CD14-positive monocyte (primary cell): Measurements from ENCODE around the gene KIRREL3. TPM values are rescaled to one million over a fixed set of nuclear protein-coding genes. Genes with fewer than 3 reads are reported as not detected.

ENCODE experiments used
- DNase-seq, 3 donors: peaks; one replicate each; pipeline ENCODE4 v3.0.0-alpha.2; 2011 to 2022
- H2AFZ ChIP-seq: 2 replicates; pipeline ENCODE4 v1.6.0; 2012; ENCODE audit warnings: mild to moderate bottlenecking, low read depth, low read length, inconsistent platforms; ENCODE audit not compliant: insufficient read depth, poor library complexity, severe bottlenecking
- H3K27ac ChIP-seq, 2 donors: 1 replicate in 1 of 2; 2 replicates in 1 of 2; pipeline ENCODE4 v1.5.1; 2012 to 2013; ENCODE audit warnings: low read length in 2 of 2, control low read depth in 1 of 2, inconsistent platforms in 1 of 2, low read depth in 1 of 2, mild to moderate bottlenecking in 1 of 2
- H3K27me3 ChIP-seq, 2 donors: one replicate each; pipeline versions ENCODE4 v1.6.0 to v1.6.1; 2011 to 2013; ENCODE audit warnings: low read length in 2 of 2; ENCODE audit not compliant: control insufficient read depth in 2 of 2, insufficient read depth in 2 of 2
- H3K36me3 ChIP-seq, 2 donors: replicated peaks in 1 of 2; 1 replicate in 1 of 2; 2 replicates in 1 of 2; pipeline versions ENCODE4 v1.5.1 to v1.6.1; 2012 to 2013; ENCODE audit warnings: low read length in 2 of 2, control low read depth in 1 of 2, inconsistent platforms in 1 of 2, mild to moderate bottlenecking in 1 of 2; ENCODE audit not compliant: insufficient read depth in 2 of 2, control insufficient read depth in 1 of 2
- H3K4me1 ChIP-seq, 2 donors: 1 replicate in 1 of 2; 2 replicates in 1 of 2; pipeline versions ENCODE4 v1.5.1 to v1.6.1; 2012 to 2013; ENCODE audit warnings: low read length in 2 of 2, control low read depth in 1 of 2, inconsistent platforms in 1 of 2, mild to moderate bottlenecking in 1 of 2, moderate library complexity in 1 of 2; ENCODE audit not compliant: insufficient read depth in 2 of 2, control insufficient read depth in 1 of 2
- H3K4me2 ChIP-seq: replicated peaks from 2 replicates; pipeline ENCODE3; 2012; ENCODE audit warnings: low read length, moderate library complexity, mild to moderate bottlenecking; ENCODE audit not compliant: poor library complexity, severe bottlenecking; ENCODE audit errors: extremely low read depth
- H3K4me3 ChIP-seq, 3 experiments: fragments of 200-600 bp in 1 of 3; sonication (generic) in 1 of 3; replicated peaks in 1 of 3; 1 replicate in 2 of 3; 2 replicates in 1 of 3; pipeline ENCODE4 v1.5.1; 2011 to 2013; ENCODE audit warnings: low read length in 3 of 3, mild to moderate bottlenecking in 3 of 3, control low read depth in 2 of 3, low read depth in 2 of 3, inconsistent platforms in 1 of 3, moderate library complexity in 1 of 3
- H3K79me2 ChIP-seq: 2 replicates; pipeline ENCODE4 v1.6.0; 2012; ENCODE audit warnings: mild to moderate bottlenecking, control low read depth, inconsistent platforms, low read length, moderate library complexity; ENCODE audit not compliant: insufficient read depth
- H3K9ac ChIP-seq: 2 replicates; pipeline ENCODE4 v1.6.0; 2017; ENCODE audit warnings: low read length, mild to moderate bottlenecking; ENCODE audit not compliant: insufficient read depth, poor library complexity, severe bottlenecking
- H3K9me3 ChIP-seq, 2 donors: replicated peaks in 1 of 2; 1 replicate in 1 of 2; 2 replicates in 1 of 2; pipeline versions ENCODE4 v1.5.1 to v1.6.1; 2012 to 2013; ENCODE audit warnings: low read length in 2 of 2, control low read depth in 1 of 2; ENCODE audit not compliant: control insufficient read depth in 1 of 2, insufficient read depth in 1 of 2
- H4K20me1 ChIP-seq: 2 replicates; pipeline ENCODE4 v1.6.0; 2012; ENCODE audit warnings: mild to moderate bottlenecking, low read length, control low read depth, moderate library complexity; ENCODE audit not compliant: insufficient read depth
- H3K27ac Mint-ChIP-seq, 7 donors: one replicate each; pipeline ENCODE4 v1.8.0; 2020; ENCODE audit warnings: mild to moderate bottlenecking in 7 of 7, mixed read lengths in 7 of 7, moderate library complexity in 6 of 7, inconsistent platforms in 2 of 7
- H3K27me3 Mint-ChIP-seq, 3 donors: one replicate each; pipeline ENCODE4 v1.8.0; 2021 to 2022; ENCODE audit warnings: low read depth in 3 of 3, mild to moderate bottlenecking in 3 of 3, mixed read lengths in 3 of 3, moderate library complexity in 3 of 3, inconsistent platforms in 1 of 3
- H3K36me3 Mint-ChIP-seq, 2 donors: one replicate each; pipeline ENCODE4 v1.8.0; 2020; ENCODE audit warnings: mixed read lengths in 2 of 2, inconsistent platforms in 1 of 2, mild to moderate bottlenecking in 1 of 2
- H3K4me1 Mint-ChIP-seq: one replicate; pipeline ENCODE4 v1.8.0; 2020; ENCODE audit warnings: mild to moderate bottlenecking, mixed read lengths
- H3K4me3 Mint-ChIP-seq, 2 donors: one replicate each; pipeline ENCODE4 v1.8.0; 2020; ENCODE audit warnings: mild to moderate bottlenecking in 2 of 2, mixed read lengths in 2 of 2, moderate library complexity in 1 of 2
- H3K9me3 Mint-ChIP-seq, 7 donors: one replicate each; pipeline ENCODE4 v1.8.0; 2020 to 2022; ENCODE audit warnings: mixed read lengths in 7 of 7, mild to moderate bottlenecking in 6 of 7, moderate library complexity in 6 of 7, inconsistent platforms in 2 of 7
- WGBS: methylation state at CpG from one replicate; pipeline ENCODE4 v1.1.5; 2013; ENCODE audit warnings: missing lambda C conversion rate; ENCODE audit not compliant: insufficient coverage; 5-methylcytosine and 5-hydroxymethylcytosine counted together
- intact Hi-C, 2 donors: fragments of 100-400 bp; cut with micrococcal nuclease; formaldehyde crosslinking; loops; one replicate each; pipeline versions ENCODE4 v1.15.0 to v1.15.1; 2023
- polyA plus RNA-seq, 3 donors: library from polyadenylated mRNA; depleted of rRNA in 1 of 3; unstranded in 2 of 3; stranded (reverse) in 1 of 3; fragments of 300-500 nt in 2 of 3; fragments of >200 nt in 1 of 3; fragmentation: Illumina TruSeq in 2 of 3; gene quantifications; 1 replicate in 2 of 3; 2 replicates in 1 of 3; pipeline ENCODE4 v1.2.3, GENCODE V29; 2012 to 2021
- TF ChIP-seq, protein P1 (sequence below): fragments of 200-600 bp; IDR thresholded peaks from one replicate; pipeline ENCODE4 v1.8.0; 2022; ENCODE audit warnings: antibody characterized with exemption, mild to moderate bottlenecking

The KIRREL3 gene
- polyA plus RNA-seq, 3 donors: not detected

DNA sequence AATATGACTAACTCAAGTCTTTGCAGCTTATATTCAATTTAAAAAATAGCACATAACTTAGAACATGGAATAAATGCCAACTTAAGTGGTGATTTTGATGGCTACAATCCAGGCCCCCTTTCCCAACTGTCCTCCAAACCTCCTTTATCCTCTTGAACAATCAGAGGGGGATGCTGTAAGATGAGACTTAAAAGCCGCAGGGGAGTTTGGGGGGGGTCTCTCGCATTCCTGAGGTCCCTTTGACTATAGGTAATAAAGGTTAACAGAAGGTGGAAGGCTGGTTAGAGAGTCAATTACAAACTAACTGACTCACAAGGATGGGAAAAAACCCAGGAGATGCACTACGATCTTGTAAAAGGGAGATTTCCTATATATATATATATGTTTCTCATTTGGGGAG lies 101.8 kb downstream of the KIRREL3 start:
- Histone ChIP-seq H3K27ac (no peak overlapping the region), H3K4me1 (no peaks in the 10 kb centered on the region), H3K9ac (no peak overlapping the region), H3K9me3 (peaks cover 6 to 12% of the 10 kb centered on the region in 2 donors), H2AFZ (no peak overlapping the region), H3K4me3 (no peak overlapping the region), H4K20me1 (no peaks in the 10 kb centered on the region), H3K4me2 (no peak overlapping the region), H3K79me2 (no peaks in the 10 kb centered on the region), H3K36me3 (no peaks in the 10 kb centered on the region), H3K27me3 (no peaks in the 10 kb centered on the region)
- TF ChIP-seq, protein P1, sequence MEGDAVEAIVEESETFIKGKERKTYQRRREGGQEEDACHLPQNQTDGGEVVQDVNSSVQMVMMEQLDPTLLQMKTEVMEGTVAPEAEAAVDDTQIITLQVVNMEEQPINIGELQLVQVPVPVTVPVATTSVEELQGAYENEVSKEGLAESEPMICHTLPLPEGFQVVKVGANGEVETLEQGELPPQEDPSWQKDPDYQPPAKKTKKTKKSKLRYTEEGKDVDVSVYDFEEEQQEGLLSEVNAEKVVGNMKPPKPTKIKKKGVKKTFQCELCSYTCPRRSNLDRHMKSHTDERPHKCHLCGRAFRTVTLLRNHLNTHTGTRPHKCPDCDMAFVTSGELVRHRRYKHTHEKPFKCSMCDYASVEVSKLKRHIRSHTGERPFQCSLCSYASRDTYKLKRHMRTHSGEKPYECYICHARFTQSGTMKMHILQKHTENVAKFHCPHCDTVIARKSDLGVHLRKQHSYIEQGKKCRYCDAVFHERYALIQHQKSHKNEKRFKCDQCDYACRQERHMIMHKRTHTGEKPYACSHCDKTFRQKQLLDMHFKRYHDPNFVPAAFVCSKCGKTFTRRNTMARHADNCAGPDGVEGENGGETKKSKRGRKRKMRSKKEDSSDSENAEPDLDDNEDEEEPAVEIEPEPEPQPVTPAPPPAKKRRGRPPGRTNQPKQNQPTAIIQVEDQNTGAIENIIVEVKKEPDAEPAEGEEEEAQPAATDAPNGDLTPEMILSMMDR: no peak
- intact Hi-C loops: no loop called here
- WGBS: no CpG with 5 or more reads among the region's 3 CpGs
- no peak overlapping the region for H3K27ac Mint-ChIP-seq
- peaks cover 7 to 17% (median 12%) of the 10 kb centered on the region in 7 donors for H3K9me3 Mint-ChIP-seq
- no peaks in the 10 kb centered on the region for H3K36me3 Mint-ChIP-seq
- no peak overlapping the region for H3K4me3 Mint-ChIP-seq
- H3K4me1 Mint-ChIP-seq: peaks cover 2% of the 10 kb centered on the region
- DNase-seq: no peak
- H3K27me3 Mint-ChIP-seq: peaks cover 1 to 3% (median 2%) of the 10 kb centered on the region in 3 donors

DNA sequence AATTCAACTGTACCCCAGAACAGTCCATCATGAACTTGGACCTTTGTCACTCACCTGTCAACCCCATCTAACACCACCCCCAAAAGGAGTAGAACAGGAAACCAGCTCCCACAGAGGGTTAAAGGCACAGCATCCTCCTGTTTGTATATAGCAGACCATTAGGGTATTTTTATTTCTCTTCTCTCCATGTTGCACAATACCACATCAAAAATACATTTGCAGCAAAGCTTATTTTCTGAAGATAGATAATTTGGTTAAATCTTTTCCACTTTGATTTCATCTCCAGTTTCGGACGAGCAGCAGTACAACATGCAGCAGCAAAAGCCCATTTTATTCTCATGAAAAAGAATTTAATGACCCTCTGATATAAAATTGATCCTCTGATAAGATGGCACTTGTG lies 103.1 kb downstream of the KIRREL3 start:
- no peak overlapping the region for H3K4me2 ChIP-seq
- no peak overlapping the region for H3K27ac ChIP-seq
- Mint-ChIP-seq H3K4me3 (no peak overlapping the region), H3K4me1 (peaks cover 2% of the 10 kb centered on the region), H3K27me3 (peaks cover 1 to 3% (median 2%) of the 10 kb centered on the region in 3 donors), H3K27ac (no peak overlapping the region), H3K9me3 (peaks cover 7 to 17% (median 12%) of the 10 kb centered on the region in 7 donors), H3K36me3 (no peaks in the 10 kb centered on the region)
- H3K27me3 ChIP-seq: no peaks in the 10 kb centered on the region
- no peaks in the 10 kb centered on the region for H3K4me1 ChIP-seq
- intact Hi-C loops: no loop called here
- DNase-seq: no peak
- no CpG with 5 or more reads among the region's 2 CpGs for WGBS
- peaks cover 6 to 12% of the 10 kb centered on the region in 2 donors for H3K9me3 ChIP-seq
- no peaks in the 10 kb centered on the region for H3K36me3 ChIP-seq
- H3K9ac ChIP-seq: no peak overlapping the region
- H4K20me1 ChIP-seq: no peaks in the 10 kb centered on the region
- no peak overlapping the region for H3K4me3 ChIP-seq
- no peaks in the 10 kb centered on the region for H3K79me2 ChIP-seq
- TF ChIP-seq, protein P1: no peak
- H2AFZ ChIP-seq: no peak overlapping the region
